H9 (cell line): ENCODE results near the gene PLCH2. TPM values are rescaled to one million over a fixed set of nuclear protein-coding genes. Genes with fewer than 3 reads are reported as not detected.

Source experiments
- DNase-seq: peaks from one replicate; pipeline ENCODE4 v3.0.0-alpha.2; 2017
- H2AFZ ChIP-seq: one replicate; pipeline ENCODE4 v1.6.1; 2013; ENCODE audit warnings: mild to moderate bottlenecking, low read length, control low read depth, moderate library complexity
- H2AK5ac ChIP-seq: 2 replicates; pipeline ENCODE4 v1.6.1; 2013; ENCODE audit warnings: low read length, control low read depth, mixed read lengths; ENCODE audit not compliant: insufficient read length
- H2BK120ac ChIP-seq: one replicate; pipeline ENCODE4 v1.6.1; 2013; ENCODE audit warnings: low read depth, mild to moderate bottlenecking, low read length, control low read depth, inconsistent platforms; ENCODE audit not compliant: poor library complexity, severe bottlenecking
- H2BK12ac ChIP-seq: 2 replicates; pipeline ENCODE4 v1.6.1; 2013; ENCODE audit warnings: low read length, control low read depth, mixed read lengths, low read depth; ENCODE audit not compliant: insufficient read length
- H2BK15ac ChIP-seq: 2 replicates; pipeline ENCODE4 v1.6.1; 2013; ENCODE audit warnings: low read depth, low read length, control low read depth
- H2BK20ac ChIP-seq: one replicate; pipeline ENCODE4 v1.6.1; 2013; ENCODE audit warnings: low read depth, mild to moderate bottlenecking, low read length, control low read depth, inconsistent platforms; ENCODE audit not compliant: poor library complexity, severe bottlenecking
- H2BK5ac ChIP-seq: 2 replicates; pipeline ENCODE4 v1.6.1; 2013; ENCODE audit warnings: low read length, control low read depth, mixed read lengths; ENCODE audit not compliant: insufficient read length
- H3K14ac ChIP-seq: 2 replicates; pipeline ENCODE4 v1.6.1; 2013; ENCODE audit warnings: low read length, control low read depth; ENCODE audit not compliant: insufficient read depth
- H3K18ac ChIP-seq: 2 replicates; pipeline ENCODE4 v1.6.1; 2013; ENCODE audit warnings: low read depth, mild to moderate bottlenecking, mixed read lengths, low read length, control low read depth; ENCODE audit not compliant: insufficient read length
- H3K23ac ChIP-seq: 2 replicates; pipeline ENCODE4 v1.6.1; 2013; ENCODE audit warnings: low read length, control low read depth, mixed read lengths, low read depth; ENCODE audit not compliant: insufficient read length
- H3K23me2 ChIP-seq: 2 replicates; pipeline ENCODE4 v1.6.1; 2013; ENCODE audit warnings: low read depth, mild to moderate bottlenecking, mixed read lengths, low read length, control low read depth; ENCODE audit not compliant: insufficient read length, poor library complexity, severe bottlenecking
- H3K27ac ChIP-seq: 2 replicates; pipeline ENCODE4 v1.5.1; 2013; ENCODE audit warnings: low read length, control low read depth, mixed read lengths, low read depth; ENCODE audit not compliant: insufficient read length
- H3K27me3 ChIP-seq: 2 replicates; pipeline ENCODE4 v1.6.1; 2013; ENCODE audit warnings: low read length, control low read depth, inconsistent platforms; ENCODE audit not compliant: insufficient read depth
- H3K4ac ChIP-seq: 2 replicates; pipeline ENCODE4 v1.6.1; 2013; ENCODE audit warnings: low read depth, mild to moderate bottlenecking, control low read depth, inconsistent platforms, low read length, moderate library complexity
- H3K4me1 ChIP-seq: 2 replicates; pipeline ENCODE4 v1.6.1; 2013; ENCODE audit warnings: low read length, control low read depth, inconsistent platforms; ENCODE audit not compliant: insufficient read depth
- H3K4me2 ChIP-seq: 2 replicates; pipeline ENCODE4 v1.6.1; 2013; ENCODE audit warnings: low read length, control low read depth, mixed read lengths; ENCODE audit not compliant: insufficient read length, insufficient read depth
- H3K56ac ChIP-seq: 2 replicates; pipeline ENCODE4 v1.6.1; 2013; ENCODE audit warnings: low read depth, mild to moderate bottlenecking, mixed read lengths, low read length, control low read depth; ENCODE audit not compliant: insufficient read length
- H3K79me1 ChIP-seq: 2 replicates; pipeline ENCODE4 v1.6.1; 2013; ENCODE audit warnings: low read depth, mild to moderate bottlenecking, moderate library complexity, low read length, control low read depth, inconsistent platforms; ENCODE audit not compliant: insufficient read depth, poor library complexity, severe bottlenecking
- H3K79me2 ChIP-seq: 2 replicates; pipeline ENCODE4 v1.6.1; 2013; ENCODE audit warnings: low read length, control low read depth, inconsistent platforms; ENCODE audit not compliant: insufficient read depth
- H3K9ac ChIP-seq: 2 replicates; pipeline ENCODE4 v1.6.1; 2013; ENCODE audit warnings: low read length, control low read depth, mixed read lengths; ENCODE audit not compliant: insufficient read length; ENCODE audit errors: extremely low read depth
- H3K9me3 ChIP-seq: one replicate; pipeline ENCODE4 v1.6.1; 2013; ENCODE audit warnings: low read depth, low read length, inconsistent platforms; ENCODE audit not compliant: control insufficient read depth
- H3T11ph ChIP-seq: one replicate; pipeline ENCODE4 v1.6.1; 2013; ENCODE audit warnings: mild to moderate bottlenecking, low read length, control low read depth, inconsistent platforms
- H4K20me1 ChIP-seq: one replicate; pipeline ENCODE4 v1.6.1; 2013; ENCODE audit not compliant: control insufficient read depth, insufficient read length, insufficient read depth
- H4K5ac ChIP-seq: 2 replicates; pipeline ENCODE4 v1.6.1; 2013; ENCODE audit warnings: low read depth, mild to moderate bottlenecking, mixed read lengths, low read length, control low read depth; ENCODE audit not compliant: insufficient read length
- H4K8ac ChIP-seq: replicated peaks from 2 replicates; pipeline ENCODE4 v1.6.1; 2013; ENCODE audit warnings: low read length, control low read depth, mixed read lengths, low read depth; ENCODE audit not compliant: insufficient read length
- H4K91ac ChIP-seq: 2 replicates; pipeline ENCODE4 v1.6.1; 2013; ENCODE audit warnings: low read depth, mild to moderate bottlenecking, moderate library complexity, mixed read lengths, low read length, control low read depth; ENCODE audit not compliant: insufficient read length
- H3K27ac Mint-ChIP-seq, 3 experiments: 2 replicates in 2 of 3; 3 replicates in 1 of 3; pipeline ENCODE4 v1.8.0; 2020 to 2021; ENCODE audit warnings: mixed read lengths in 3 of 3, mild to moderate bottlenecking in 1 of 3, moderate library complexity in 1 of 3
- H3K27me3 Mint-ChIP-seq: 2 replicates; pipeline ENCODE4 v1.8.0; 2021; ENCODE audit warnings: low read depth, mild to moderate bottlenecking, moderate library complexity, mixed read lengths
- H3K36me3 Mint-ChIP-seq, 3 experiments: 2 replicates in 2 of 3; 3 replicates in 1 of 3; pipeline ENCODE4 v1.8.0; 2020 to 2021; ENCODE audit warnings: low read depth in 3 of 3, mixed read lengths in 3 of 3; ENCODE audit not compliant: insufficient read depth in 1 of 3
- H3K4me1 Mint-ChIP-seq, 2 experiments: 2 replicates each; pipeline ENCODE4 v1.8.0; 2020; ENCODE audit warnings: mixed read lengths in 2 of 2
- H3K4me3 Mint-ChIP-seq, 2 experiments: 2 replicates in 1 of 2; 3 replicates in 1 of 2; pipeline ENCODE4 v1.8.0; 2020 to 2021; ENCODE audit warnings: mild to moderate bottlenecking in 2 of 2, mixed read lengths in 2 of 2, moderate library complexity in 1 of 2
- H3K9me3 Mint-ChIP-seq, 2 experiments: 2 replicates in 1 of 2; 3 replicates in 1 of 2; pipeline ENCODE4 v1.8.0; 2020; ENCODE audit warnings: mild to moderate bottlenecking in 2 of 2, mixed read lengths in 2 of 2, moderate library complexity in 1 of 2
- WGBS: extraction: QIAGEN DNeasy Blood & Tissue Kit; methylation state at CpG from one replicate; pipeline ENCODE4 v1.1.7; 2013; ENCODE audit warnings: missing lambda C conversion rate, low lambda C conversion rate, mixed read lengths; ENCODE audit not compliant: insufficient read length; ENCODE audit errors: extremely low coverage; 5-methylcytosine and 5-hydroxymethylcytosine counted together
- total RNA-seq: library from RNA; stranded (reverse); gene quantifications from 2 replicates; pipeline ENCODE4 v1.2.1, GENCODE V29; 2021
- TF ChIP-seq, protein P1 (sequence below): fragments of 200-600 bp; sonication (generic); conservative IDR thresholded peaks from 3 replicates; pipeline ENCODE4 v1.8.0; 2021; ENCODE audit warnings: antibody characterized with exemption, mild to moderate bottlenecking

The PLCH2 gene
- total RNA-seq, 1 experiment from 2014 or later: 0.09 TPM

DNA sequence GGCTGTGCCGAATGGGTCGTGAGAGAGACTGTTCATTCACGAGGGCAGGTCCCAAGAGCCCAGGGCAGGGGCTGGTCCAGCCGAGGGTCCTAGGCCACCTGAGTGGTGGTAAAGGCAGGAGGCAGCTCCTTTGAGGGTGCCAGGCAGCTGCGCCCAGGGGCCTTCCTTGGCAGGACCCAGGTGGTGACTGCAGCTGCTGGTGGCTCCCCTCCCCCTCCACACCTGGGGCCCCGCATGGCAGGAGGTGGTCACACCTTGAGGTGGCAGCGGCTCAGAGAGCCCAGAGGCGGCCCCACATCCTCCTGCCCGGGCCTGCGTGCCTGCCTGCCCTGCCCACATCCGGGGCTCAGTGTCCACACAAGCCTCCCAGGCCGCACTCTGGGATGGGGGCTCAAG, 9.8 kb upstream of the PLCH2 start:
- Histone ChIP-seq H3K23ac (no peak overlapping the region), H4K5ac (no peak overlapping the region), H3K4ac (no peak overlapping the region), H3K4me1 (no peaks in the 10 kb centered on the region), H4K8ac (no peak overlapping the region), H3K9ac (no peak overlapping the region), H2AFZ (no peak overlapping the region), H2AK5ac (no peak overlapping the region), H2BK20ac (no peak overlapping the region), H2BK15ac (no peak overlapping the region), H3K23me2 (no peaks in the 10 kb centered on the region), H2BK5ac (no peak overlapping the region), H2BK12ac (no peak overlapping the region), H3K18ac (no peak overlapping the region), H3K27me3 (no peaks in the 10 kb centered on the region), H4K91ac (no peak overlapping the region), H3K79me1 (no peaks in the 10 kb centered on the region), H3K14ac (no peak overlapping the region), H2BK120ac (no peak overlapping the region), H3K4me2 (no peak overlapping the region), H3T11ph (no peak overlapping the region), H3K79me2 (no peaks in the 10 kb centered on the region), H3K27ac (no peak overlapping the region), H3K9me3 (no peaks in the 10 kb centered on the region), H4K20me1 (peaks cover 3% of the 10 kb centered on the region), H3K56ac (no peak overlapping the region)
- no peak for DNase-seq
- H3K27ac Mint-ChIP-seq: no peak overlapping the region
- H3K36me3 Mint-ChIP-seq: no peaks in the 10 kb centered on the region
- WGBS: no CpG with 5 or more reads among the region's 12 CpGs
- H3K9me3 Mint-ChIP-seq: no peaks in the 10 kb centered on the region
- H3K27me3 Mint-ChIP-seq: peaks cover 29% of the 10 kb centered on the region
- no peaks in the 10 kb centered on the region for H3K4me1 Mint-ChIP-seq
- TF ChIP-seq, protein P1, sequence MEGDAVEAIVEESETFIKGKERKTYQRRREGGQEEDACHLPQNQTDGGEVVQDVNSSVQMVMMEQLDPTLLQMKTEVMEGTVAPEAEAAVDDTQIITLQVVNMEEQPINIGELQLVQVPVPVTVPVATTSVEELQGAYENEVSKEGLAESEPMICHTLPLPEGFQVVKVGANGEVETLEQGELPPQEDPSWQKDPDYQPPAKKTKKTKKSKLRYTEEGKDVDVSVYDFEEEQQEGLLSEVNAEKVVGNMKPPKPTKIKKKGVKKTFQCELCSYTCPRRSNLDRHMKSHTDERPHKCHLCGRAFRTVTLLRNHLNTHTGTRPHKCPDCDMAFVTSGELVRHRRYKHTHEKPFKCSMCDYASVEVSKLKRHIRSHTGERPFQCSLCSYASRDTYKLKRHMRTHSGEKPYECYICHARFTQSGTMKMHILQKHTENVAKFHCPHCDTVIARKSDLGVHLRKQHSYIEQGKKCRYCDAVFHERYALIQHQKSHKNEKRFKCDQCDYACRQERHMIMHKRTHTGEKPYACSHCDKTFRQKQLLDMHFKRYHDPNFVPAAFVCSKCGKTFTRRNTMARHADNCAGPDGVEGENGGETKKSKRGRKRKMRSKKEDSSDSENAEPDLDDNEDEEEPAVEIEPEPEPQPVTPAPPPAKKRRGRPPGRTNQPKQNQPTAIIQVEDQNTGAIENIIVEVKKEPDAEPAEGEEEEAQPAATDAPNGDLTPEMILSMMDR: no peak
- H3K4me3 Mint-ChIP-seq: no peak overlapping the region
